ENCODE results near the gene OSM. TPM values are rescaled to one million over a fixed set of nuclear protein-coding genes. Genes with fewer than 3 reads are reported as not detected.
"Not testable (repeated sequence)": the region's sequence is repeated elsewhere in the genome, so short reads cannot be mapped to it uniquely, and the experiment has no call there.

OSM gene
- total and polyA plus RNA-seq, 2 donors (not counting 3 experiments of a cell fraction or from before 2014, with no cell fraction given), result not detected

DNA sequence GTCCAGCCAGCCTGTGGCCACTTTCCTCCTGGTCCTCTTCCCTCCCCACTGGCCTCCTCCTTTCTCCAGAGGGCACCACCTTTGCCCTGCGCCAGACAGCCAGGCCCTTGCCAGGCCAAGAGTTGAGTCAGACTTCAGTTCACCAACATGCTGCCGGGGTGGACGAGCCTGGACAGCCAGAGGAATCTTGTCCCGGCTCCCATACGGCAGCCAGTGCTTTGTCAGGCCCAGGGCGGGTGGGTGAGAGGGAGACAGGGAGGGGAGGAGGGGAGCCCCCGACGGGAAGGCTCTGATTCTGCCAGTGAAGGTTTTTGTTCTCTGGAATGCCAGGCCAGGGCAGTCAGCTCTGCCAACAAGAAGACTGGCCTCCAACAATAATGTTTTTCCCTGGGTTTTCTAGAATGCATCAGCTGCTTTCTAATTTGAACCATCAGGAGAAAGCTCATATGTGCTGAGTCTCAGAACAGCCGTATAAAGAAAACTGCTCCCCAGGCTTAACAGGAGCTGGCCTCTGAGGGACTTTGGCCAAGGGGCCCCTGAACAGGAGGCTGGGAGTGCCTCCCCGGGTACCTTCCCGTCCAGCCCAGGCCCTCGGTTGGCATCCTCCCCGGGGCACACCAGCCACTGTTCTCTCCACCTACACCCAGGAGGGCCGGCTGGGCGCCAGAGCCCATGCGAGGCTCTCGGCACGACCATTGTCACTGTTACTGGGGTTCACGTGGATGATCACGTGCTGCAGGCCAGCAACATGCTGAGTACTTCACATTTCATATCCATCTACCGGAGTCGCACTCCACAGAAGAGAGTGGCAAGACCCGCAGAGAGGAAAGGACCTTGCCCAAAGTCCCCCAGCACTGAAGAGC, 48.7 kb downstream of the OSM start:
- POLR2A ChIA-PET, result no interaction called here
- H3K4me1 ChIP-seq (ENCODE audit: control insufficient read depth, extremely low read depth, insufficient read depth, low read length), result peaks cover 7% of the 10 kb centered on the region
- TF ChIP-seq MYC (IDR thresholded peaks at IDR 0.05; ENCODE audit: low read depth, low read length) (no peak), POLR2A (IDR thresholded peaks at IDR 0.05; ENCODE audit: low read depth, low read length) (no peak)
- H3K9me1 ChIP-seq (replicated peaks; ENCODE audit: control insufficient read depth, extremely low read depth, insufficient read depth, low read length), result no peaks in the 10 kb centered on the region
- H3K79me2 ChIP-seq (ENCODE audit: control insufficient read depth, insufficient read depth, low read length), result no peaks in the 10 kb centered on the region
- no peak overlapping the region for H3K4me3 ChIP-seq (replicated peaks in 1 of 3; ENCODE audit: insufficient read depth in 1 of 3, low read depth in 1 of 3, low read length in 3 of 3)
- intact Hi-C loops (cut with micrococcal nuclease) (no loop called here), dilution Hi-C loops (cut with MboI; ENCODE audit: extremely low pct_ligation_motif_present, low sequenced_read_pairs) (no loop called here)
- no peaks in the 10 kb centered on the region for H4K20me1 ChIP-seq (replicated peaks; ENCODE audit: control insufficient read depth, extremely low read depth, insufficient read depth, low read length)
- peaks cover 0 to 22% of the 10 kb centered on the region in 2 experiments for H3K27me3 ChIP-seq (ENCODE audit: control insufficient read depth in 2 of 2, insufficient read depth in 2 of 2, low read length in 2 of 2)
- no TSS peak for BruUV-seq (replicated peaks)
- DNase-seq (ENCODE audit: low read depth, low spot score) (no peak), FAIRE-seq (no peak)
- H3K9me3 ChIP-seq (replicated peaks; ENCODE audit: control insufficient read depth, insufficient read depth, low read length), result no peaks in the 10 kb centered on the region
- no peaks in the 10 kb centered on the region for H3K36me3 ChIP-seq (ENCODE audit: control insufficient read depth in 2 of 2, extremely low read depth in 1 of 2, insufficient read depth in 2 of 2, low read length in 2 of 2)
- CTCF ChIA-PET, result interaction anchor here (1.4 kb wide), 1 partner anchor 9 kb away, joined by 3 read pairs; no protein-coding TSS in a partner anchor
- H3K9ac ChIP-seq (replicated peaks; ENCODE audit: extremely low read depth, insufficient read depth, low read length), result no peak overlapping the region
- H3K27ac ChIP-seq (ENCODE audit: insufficient read depth, low read depth, low read length), result no peak overlapping the region
- no peak overlapping the region for H3K4me2 ChIP-seq (ENCODE audit: insufficient read depth, low read length)
- no peak overlapping the region for H2AFZ ChIP-seq (ENCODE audit: low read depth, low read length)

DNA sequence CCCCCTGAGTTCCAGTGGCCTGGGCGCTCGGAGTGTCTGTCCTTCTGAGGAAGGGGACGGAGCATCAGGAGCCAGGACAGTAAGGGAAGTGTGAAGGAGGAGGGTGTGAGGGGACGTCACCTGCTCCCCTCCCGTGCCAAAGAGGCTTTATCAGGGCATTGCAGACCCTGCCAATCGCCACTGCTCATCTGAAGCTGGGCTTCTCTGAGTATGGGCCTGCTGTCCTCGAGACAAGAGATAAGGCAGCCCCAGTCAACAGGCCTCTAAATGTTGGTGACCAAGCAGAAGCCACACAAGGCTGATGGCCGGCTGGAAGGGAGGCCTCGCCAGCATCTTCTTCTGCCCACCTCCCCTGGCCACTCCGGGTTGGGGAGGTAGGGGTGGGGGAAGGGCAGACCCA, 49.9 kb downstream of the OSM start:
- H3K79me2 ChIP-seq (ENCODE audit: control insufficient read depth, insufficient read depth, low read length), result no peaks in the 10 kb centered on the region
- H3K4me3 ChIP-seq (replicated peaks in 1 of 3; ENCODE audit: insufficient read depth in 1 of 3, low read depth in 1 of 3, low read length in 3 of 3), result no peak overlapping the region
- no peaks in the 10 kb centered on the region for H3K9me3 ChIP-seq (replicated peaks; ENCODE audit: control insufficient read depth, insufficient read depth, low read length)
- no TSS peak for BruUV-seq (replicated peaks)
- H3K27ac ChIP-seq (ENCODE audit: insufficient read depth, low read depth, low read length), result no peak overlapping the region
- FAIRE-seq, result no peak
- no peak for DNase-seq (ENCODE audit: low read depth, low spot score)
- H3K9ac ChIP-seq (replicated peaks; ENCODE audit: extremely low read depth, insufficient read depth, low read length), result no peak overlapping the region
- H3K36me3 ChIP-seq (ENCODE audit: control insufficient read depth in 2 of 2, extremely low read depth in 1 of 2, insufficient read depth in 2 of 2, low read length in 2 of 2), result no peaks in the 10 kb centered on the region
- POLR2A ChIA-PET, result no interaction called here
- no peak overlapping the region for H2AFZ ChIP-seq (ENCODE audit: low read depth, low read length)
- H3K27me3 ChIP-seq (ENCODE audit: control insufficient read depth in 2 of 2, insufficient read depth in 2 of 2, low read length in 2 of 2), result peaks cover 0 to 19% of the 10 kb centered on the region in 2 experiments
- no peak for TF ChIP-seq POLR2A (IDR thresholded peaks at IDR 0.05; ENCODE audit: low read depth, low read length)
- peaks cover 14% of the 10 kb centered on the region for H3K4me1 ChIP-seq (ENCODE audit: control insufficient read depth, extremely low read depth, insufficient read depth, low read length)
- H3K9me1 ChIP-seq (replicated peaks; ENCODE audit: control insufficient read depth, extremely low read depth, insufficient read depth, low read length), result no peaks in the 10 kb centered on the region
- H3K4me2 ChIP-seq (ENCODE audit: insufficient read depth, low read length), result no peak overlapping the region
- intact Hi-C loops (cut with micrococcal nuclease) (no loop called here), dilution Hi-C loops (cut with MboI; ENCODE audit: extremely low pct_ligation_motif_present, low sequenced_read_pairs) (no loop called here)
- no peaks in the 10 kb centered on the region for H4K20me1 ChIP-seq (replicated peaks; ENCODE audit: control insufficient read depth, extremely low read depth, insufficient read depth, low read length)
- CTCF ChIA-PET, result no interaction called here

DNA sequence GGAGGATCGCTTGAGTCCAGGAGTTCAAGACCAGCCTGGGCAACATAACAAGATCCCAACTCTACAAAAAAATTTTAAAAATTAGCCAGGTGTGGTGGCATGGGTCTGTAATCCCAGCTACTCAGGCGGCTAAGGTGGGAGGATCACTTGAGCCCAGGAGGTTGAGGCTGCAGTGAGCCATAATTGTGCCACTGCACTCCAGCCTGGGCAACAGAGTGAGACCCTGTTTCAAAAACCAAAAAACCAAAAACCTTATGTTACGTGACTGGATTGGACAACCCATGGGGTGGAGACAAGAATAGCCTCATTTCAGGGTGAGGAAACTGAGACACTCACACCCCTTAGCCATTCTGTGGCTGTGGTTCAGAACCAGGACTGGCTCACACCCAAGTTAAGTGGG, 50.4 kb downstream of the OSM start:
- peaks cover 14% of the 10 kb centered on the region for H3K4me1 ChIP-seq (ENCODE audit: control insufficient read depth, extremely low read depth, insufficient read depth, low read length)
- dilution Hi-C loops (cut with MboI; ENCODE audit: extremely low pct_ligation_motif_present, low sequenced_read_pairs); H3K4me2 ChIP-seq (ENCODE audit: insufficient read depth, low read length); intact Hi-C loops (cut with micrococcal nuclease); H4K20me1 ChIP-seq (replicated peaks; ENCODE audit: control insufficient read depth, extremely low read depth, insufficient read depth, low read length); H3K9me1 ChIP-seq (replicated peaks; ENCODE audit: control insufficient read depth, extremely low read depth, insufficient read depth, low read length); H3K4me3 ChIP-seq (replicated peaks in 1 of 3; ENCODE audit: insufficient read depth in 1 of 3, low read depth in 1 of 3, low read length in 3 of 3); H3K79me2 ChIP-seq (ENCODE audit: control insufficient read depth, insufficient read depth, low read length); H2AFZ ChIP-seq (ENCODE audit: low read depth, low read length); H3K27ac ChIP-seq (ENCODE audit: insufficient read depth, low read depth, low read length); BruUV-seq (replicated peaks); FAIRE-seq; CTCF ChIA-PET; H3K9me3 ChIP-seq (replicated peaks; ENCODE audit: control insufficient read depth, insufficient read depth, low read length); H3K9ac ChIP-seq (replicated peaks; ENCODE audit: extremely low read depth, insufficient read depth, low read length); H3K36me3 ChIP-seq (ENCODE audit: control insufficient read depth in 2 of 2, extremely low read depth in 1 of 2, insufficient read depth in 2 of 2, low read length in 2 of 2); DNase-seq (ENCODE audit: low read depth, low spot score): not testable (repeated sequence)
- POLR2A ChIA-PET, result interaction anchor here (0.6 kb wide), 1 partner anchor 538 kb away, joined by 3 read pairs; no protein-coding TSS in a partner anchor
- peaks cover 0 to 15% of the 10 kb centered on the region in 2 experiments for H3K27me3 ChIP-seq (ENCODE audit: control insufficient read depth in 2 of 2, insufficient read depth in 2 of 2, low read length in 2 of 2)

Data from endothelial cell of umbilical vein (primary cell).